CD1c-positive myeloid dendritic cell (primary cell): ENCODE data around the gene DAAM1.

Experiments
- DNase-seq: peaks from one replicate; pipeline ENCODE4 v3.0.0-alpha.2; 2016; ENCODE audit errors: extremely low spot score

DAAM1 gene

GRCh38 chr14:59188461-59189090 is at the start of gene DAAM1:
Gene DAAM1, plus strand, starts transcription at chr14:59188667. Its CDS starts 74,811 bp downstream, at chr14:59263478.
- DNase-seq: peak; percentile 98

- DNase-seq: no peak
Measured at GRCh38 chr14:59139324-59139723, 49.1 kb upstream of the DAAM1 start.

DNA sequence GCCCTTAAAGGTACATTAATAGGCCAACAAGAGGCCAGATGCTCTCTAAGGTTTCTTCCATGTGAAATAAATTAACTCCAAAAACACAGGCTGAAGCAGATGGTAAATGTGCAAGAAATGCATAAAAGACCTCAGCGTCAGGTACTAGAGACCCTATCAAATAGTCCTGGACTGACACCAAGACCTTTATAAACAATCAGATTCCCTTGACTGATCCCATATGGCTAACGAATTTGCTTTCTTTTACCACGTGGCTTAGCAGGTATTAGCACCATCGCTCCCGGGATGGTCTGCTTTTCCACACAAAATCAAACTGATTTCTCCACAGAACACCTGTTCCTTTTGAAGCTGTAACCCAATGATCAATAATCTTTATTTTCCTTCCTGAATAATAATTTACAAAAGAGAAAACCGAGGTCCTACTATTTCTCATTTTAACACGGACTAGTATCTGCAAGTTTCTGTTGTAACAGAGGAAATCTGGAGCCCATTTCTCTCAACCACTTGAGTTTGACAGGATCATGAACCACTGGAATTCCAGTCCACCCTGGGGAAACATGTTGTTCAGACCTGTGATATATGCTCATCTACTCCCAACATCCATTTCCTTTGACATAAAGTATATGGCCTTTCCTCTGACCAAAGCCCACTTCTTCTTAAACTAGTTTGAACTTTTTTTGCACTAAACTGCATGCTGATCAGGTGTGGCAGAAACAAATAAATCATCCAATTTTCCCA is 48.2 kb upstream of the DAAM1 start:
- no peak for DNase-seq

DNA sequence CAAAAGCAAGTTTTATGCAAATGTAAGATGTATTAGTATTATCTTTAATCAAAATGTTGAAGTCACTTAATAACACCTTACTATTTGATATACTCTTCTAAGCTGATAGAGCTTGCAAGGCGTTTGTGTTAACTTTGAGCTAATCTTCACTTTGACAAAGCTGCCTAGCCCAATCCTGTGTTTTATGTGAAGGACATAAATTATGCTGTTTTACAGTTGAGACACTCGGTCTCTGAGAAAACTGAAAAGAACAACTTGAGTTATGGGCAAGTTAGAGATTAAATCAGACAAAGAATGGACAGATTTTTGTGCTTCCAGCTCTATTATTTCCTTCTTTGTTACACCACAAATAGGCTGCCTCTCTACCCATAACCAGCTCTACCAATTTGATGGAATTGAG is 42.0 kb upstream of the DAAM1 start:
- no peak for DNase-seq

GRCh38 chr14:59147007-59147406 is 41.5 kb upstream of the DAAM1 start:
- DNase-seq: no peak

- no peak for DNase-seq
Measured at GRCh38 chr14:59148334-59148900, 40.0 kb upstream of the DAAM1 start.

DNA sequence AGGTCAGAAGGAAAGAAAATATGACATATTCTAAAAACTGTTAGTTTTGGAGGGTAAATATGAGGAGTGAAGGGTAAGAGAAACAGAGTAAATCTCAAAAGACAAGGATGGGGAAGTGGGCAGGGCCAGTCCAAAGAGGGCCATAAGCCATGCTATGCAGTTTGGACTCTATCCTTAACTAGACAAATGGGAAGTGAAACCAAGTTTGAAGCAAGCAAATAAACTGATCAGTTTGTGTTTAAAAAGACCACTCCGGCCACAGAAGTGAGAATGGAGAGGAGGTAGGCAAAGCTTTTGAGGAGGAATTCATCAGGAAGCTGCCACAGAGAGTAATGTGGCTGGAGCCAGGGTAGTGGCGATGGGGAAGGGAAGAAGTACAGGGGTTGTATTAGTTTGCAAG is 37.5 kb upstream of the DAAM1 start:
- DNase-seq: peak; percentile 78

GRCh38 chr14:59154373-59154772 is 34.1 kb upstream of the DAAM1 start:
- no peak for DNase-seq

DNA sequence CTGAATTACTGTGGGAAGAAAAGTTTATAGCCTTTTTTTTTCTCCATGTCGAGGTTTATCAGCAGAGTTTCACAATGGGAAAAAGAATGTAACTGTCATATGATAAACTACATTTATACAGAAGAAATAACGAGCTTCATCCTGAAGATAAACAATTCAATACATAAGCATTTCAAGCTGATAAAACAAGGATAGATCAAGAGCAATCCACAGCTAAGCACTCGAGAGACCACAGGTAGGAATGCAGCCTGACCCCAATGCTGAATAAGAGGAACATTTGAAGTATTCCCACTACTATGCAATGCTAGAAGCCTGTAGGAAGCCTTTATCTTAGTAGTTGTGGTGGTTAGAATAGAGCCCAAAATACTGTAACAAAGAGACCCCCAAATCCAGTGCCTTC is 32.6 kb upstream of the DAAM1 start:
- DNase-seq: no peak

DNA sequence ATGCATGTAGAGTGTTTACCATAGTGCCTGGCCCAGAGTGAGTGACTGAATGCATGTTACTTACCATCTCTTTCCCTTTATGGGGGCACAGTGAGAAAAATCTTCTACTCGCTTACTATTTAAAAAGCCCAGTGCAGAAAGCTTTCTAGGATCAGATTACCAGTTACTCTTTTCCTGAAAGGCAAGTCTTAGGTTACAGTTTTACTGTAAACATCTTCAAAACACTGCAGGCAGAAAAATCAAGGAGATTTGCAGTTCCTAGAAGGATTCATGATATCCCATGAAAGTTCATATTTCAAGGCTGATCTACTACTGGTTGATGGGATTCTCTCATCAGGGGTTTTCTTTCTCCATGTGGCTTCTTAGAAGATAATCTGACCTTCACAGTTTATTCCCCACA is 29.3 kb upstream of the DAAM1 start:
- DNase-seq: no peak

DNA sequence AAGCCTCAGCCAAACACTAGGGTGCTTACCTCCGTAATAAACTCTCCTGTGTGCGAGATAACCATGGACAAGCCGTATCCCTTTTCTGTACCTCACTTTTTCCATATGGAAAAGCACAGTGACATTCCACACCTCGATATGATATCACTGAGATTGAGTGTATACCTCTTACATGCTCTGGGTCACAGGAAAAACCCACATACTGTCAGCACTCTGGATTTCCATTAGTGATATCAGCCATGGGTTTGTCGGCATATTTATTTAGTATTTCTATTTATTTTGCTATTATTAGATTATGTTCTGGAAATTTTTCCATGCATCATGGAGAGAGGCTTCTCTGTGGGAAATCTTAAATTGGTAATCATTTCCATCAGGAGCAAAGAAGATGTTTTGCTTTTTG is 28.0 kb upstream of the DAAM1 start:
- DNase-seq: no peak

DNA sequence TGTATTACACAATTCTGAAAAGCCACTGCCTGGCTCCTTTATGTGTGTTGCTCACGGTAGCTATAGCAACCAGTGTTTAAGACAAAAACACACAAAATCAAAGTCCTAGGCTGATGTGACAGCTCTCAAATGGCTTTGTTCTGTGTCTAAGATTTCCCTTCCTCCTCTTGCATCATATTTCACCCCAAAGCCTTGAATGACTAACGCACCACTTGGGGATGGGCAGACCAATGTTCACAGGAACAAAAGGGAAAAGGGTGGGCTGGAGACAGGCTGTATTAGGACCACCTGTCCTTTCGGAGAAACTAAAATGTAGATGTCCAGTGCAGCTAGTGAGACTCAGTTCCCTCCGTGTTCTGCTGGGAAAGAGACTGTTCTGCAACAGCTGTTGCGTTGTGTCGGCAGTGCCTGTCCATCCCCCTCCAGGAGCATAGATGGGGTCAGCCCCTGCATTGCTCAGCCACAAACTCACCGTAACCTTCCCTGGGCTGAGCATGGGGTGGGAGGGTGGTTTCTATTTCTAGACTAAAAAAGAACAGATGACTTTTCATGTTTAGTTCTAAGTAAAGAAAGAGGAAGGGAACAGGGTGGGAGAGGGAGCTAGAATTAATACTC is 26.8 kb upstream of the DAAM1 start:
- peak; percentile 83 for DNase-seq

GRCh38 chr14:59166258-59166657 is 22.2 kb upstream of the DAAM1 start:
- DNase-seq: no peak

DNA sequence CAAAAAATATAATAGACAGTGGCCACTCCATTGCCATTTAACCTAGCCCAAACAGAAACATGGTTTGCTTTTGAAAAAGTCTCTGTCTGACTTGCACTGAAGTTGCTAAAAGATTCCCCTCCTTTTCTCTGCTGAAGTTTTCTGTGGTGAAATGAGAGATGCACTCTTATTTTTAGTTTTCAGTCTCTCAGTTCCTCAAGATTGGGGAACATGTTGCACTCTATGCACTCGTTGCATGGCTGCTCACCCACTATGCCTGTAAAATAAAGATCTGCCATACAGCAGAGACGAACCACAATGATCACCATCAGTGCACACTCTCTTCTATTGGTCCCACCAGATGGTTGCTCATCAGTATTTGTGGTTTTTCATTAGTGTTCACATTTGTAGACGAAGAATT is 13.1 kb upstream of the DAAM1 start:
- DNase-seq: peak; percentile 16

- no peak for DNase-seq
Measured at GRCh38 chr14:59176765-59177164, 11.7 kb upstream of the DAAM1 start.

GRCh38 chr14:59177262-59177661 is 11.2 kb upstream of the DAAM1 start:
- no peak for DNase-seq

DNA sequence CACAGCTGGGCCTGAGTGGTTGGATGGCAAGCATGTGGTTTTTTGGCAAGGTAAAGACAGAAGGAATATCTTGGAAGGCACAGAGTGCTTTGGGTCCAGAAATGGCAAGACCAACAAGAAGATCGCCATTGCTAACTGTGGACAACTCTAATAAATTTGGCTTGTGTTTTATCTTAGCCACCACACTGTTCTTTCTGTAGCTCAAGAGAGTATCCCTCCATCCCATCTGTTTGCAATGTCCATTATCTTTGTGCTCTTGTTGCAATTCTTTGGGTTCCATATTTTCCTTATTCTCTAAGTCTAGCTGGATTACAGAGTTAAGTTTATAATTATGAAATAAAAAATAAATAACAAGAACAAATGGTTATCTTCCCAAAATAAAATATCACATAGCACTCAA is 6.7 kb upstream of the DAAM1 start:
- DNase-seq: no peak

DNA sequence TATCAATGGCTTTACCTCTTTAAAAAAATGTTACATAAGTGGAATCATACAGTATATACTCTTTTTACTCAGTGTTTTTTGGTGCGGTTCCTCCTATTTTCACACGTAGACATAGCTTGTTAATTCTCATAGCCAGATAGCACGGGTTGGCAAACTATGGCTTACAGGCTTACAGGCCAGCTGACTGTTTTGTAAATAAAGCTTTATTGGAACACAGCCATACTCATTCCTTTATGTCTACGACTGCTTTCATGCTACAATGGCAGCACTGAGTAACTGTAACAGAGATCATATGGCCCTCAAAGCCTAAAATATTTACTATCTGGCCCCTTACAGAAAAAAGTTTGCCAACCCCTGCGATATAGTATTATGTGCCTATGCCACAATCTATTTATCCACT is 5.8 kb upstream of the DAAM1 start:
- DNase-seq: no peak

DNA sequence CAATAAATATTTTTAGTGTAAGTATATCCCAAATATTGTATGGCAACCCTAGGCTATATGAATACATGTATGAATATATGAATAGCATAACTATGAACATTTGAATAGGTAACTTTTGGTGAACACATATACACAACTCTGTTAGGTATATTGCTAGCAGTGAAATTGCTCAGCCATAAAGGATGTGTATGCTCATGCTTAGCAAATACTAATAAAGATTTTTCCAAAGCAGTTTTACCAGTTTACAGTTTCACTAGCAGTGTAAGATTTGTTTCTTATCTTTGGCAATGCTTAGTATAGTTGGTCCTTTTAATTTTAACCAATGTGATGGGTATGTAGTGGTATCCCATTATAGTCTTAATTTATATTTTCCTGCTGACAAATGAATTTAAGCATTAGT is 5.3 kb upstream of the DAAM1 start:
- no peak for DNase-seq

DNA sequence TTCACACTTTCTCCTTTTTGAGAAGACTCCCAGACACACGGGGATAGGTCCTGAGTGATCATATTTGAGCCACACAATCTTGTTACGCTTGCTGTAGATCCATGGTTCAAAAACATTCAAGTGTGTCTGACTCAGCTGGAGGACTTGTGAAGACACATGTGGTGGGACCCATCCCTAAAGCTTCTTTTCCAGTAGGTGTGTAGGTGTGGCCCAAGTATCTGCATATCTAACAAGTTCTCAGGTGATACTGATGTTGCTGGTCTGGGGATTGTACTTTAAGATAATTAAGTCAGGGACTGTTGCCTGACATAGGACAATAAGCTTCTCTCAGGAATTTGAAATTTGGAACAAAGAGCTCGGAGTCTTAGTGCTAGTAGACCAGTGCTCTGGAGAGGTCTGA is 4.1 kb upstream of the DAAM1 start:
- DNase-seq: no peak

GRCh38 chr14:59185676-59186075 is 2.8 kb upstream of the DAAM1 start:
- DNase-seq: no peak

GRCh38 chr14:59186306-59186705 is 2.2 kb upstream of the DAAM1 start:
- DNase-seq: no peak

- DNase-seq: no peak
Measured at GRCh38 chr14:59187118-59187517, 1.3 kb upstream of the DAAM1 start.
